K562 (cell line): Measurements from ENCODE around the gene IFI16. TPM values are rescaled to one million over a fixed set of nuclear protein-coding genes. Genes with fewer than 3 reads are reported as not detected.
A peak's percentile ranks its signal among the peaks of the same experiment; 100 is the strongest.

Experiments
- DLX4 ChIP-seq: fragments of 250-450 bp; sonication (Bioruptor Pico); IDR thresholded peaks from 2 replicates; pipeline ENCODE4 v1.6.1; 2021; ENCODE audit warnings: mild to moderate bottlenecking
- E2F3 ChIP-seq: fragments of 250-450 bp; sonication (Bioruptor Pico); IDR thresholded peaks from 2 replicates; pipeline ENCODE4 v1.4.0; 2020; ENCODE audit warnings: mild to moderate bottlenecking
- E4F1 ChIP-seq: fragments of 250-450 bp; sonication (Bioruptor Pico); IDR thresholded peaks from 2 replicates; pipeline ENCODE4 v1.5.0; 2021; ENCODE audit warnings: mild to moderate bottlenecking, borderline replicate concordance
- EP400 ChIP-seq: fragments of 450-650 bp; IDR thresholded peaks from 2 replicates; pipeline ENCODE4 v1.6.1; 2017; ENCODE audit warnings: antibody characterized with exemption, mild to moderate bottlenecking, moderate library complexity
- ETV5 ChIP-seq: sonication (generic); formaldehyde crosslinking; IDR thresholded peaks from 2 replicates; pipeline ENCODE4 v1.4.0; 2020; ENCODE audit warnings: low read depth, mild to moderate bottlenecking, missing genetic modification reagents
- ETV6 ChIP-seq, 3 experiments: fragments of 150-350 bp in 1 of 3; sonication (generic) in 1 of 3; formaldehyde crosslinking in 1 of 3; IDR thresholded peaks; 2 replicates each; pipeline versions ENCODE4 v1.6.1 to v1.8.0; 2014 to 2022; ENCODE audit warnings: borderline replicate concordance in 2 of 3, low read depth in 2 of 3, antibody characterized with exemption in 1 of 3, low read length in 1 of 3, mild to moderate bottlenecking in 1 of 3, missing genetic modification reagents in 1 of 3
- HNRNPUL1 ChIP-seq: fragments of 200-400 bp; formaldehyde crosslinking; IDR thresholded peaks from 2 replicates; pipeline ENCODE4 v1.6.1; 2017; ENCODE audit warnings: low read length
- ID3 ChIP-seq, 2 experiments: fragments of 250-450 bp in 1 of 2; fragments of 450-650 bp in 1 of 2; sonication (Bioruptor Pico) in 1 of 2; IDR thresholded peaks; 2 replicates each; pipeline versions ENCODE4 v1.6.1 to v1.8.0; 2016 to 2021; ENCODE audit warnings: mild to moderate bottlenecking in 2 of 2, moderate library complexity in 2 of 2, missing compliant biosample characterization in 1 of 2, missing genetic modification characterization in 1 of 2
- MEF2A ChIP-seq: IDR thresholded peaks from 2 replicates; pipeline ENCODE4 v1.6.1; 2011; ENCODE audit warnings: low read depth, mild to moderate bottlenecking, low read length, moderate library complexity; ENCODE audit not compliant: control insufficient read depth
- NR3C1 ChIP-seq: sonication (generic); formaldehyde crosslinking; IDR thresholded peaks from 2 replicates; pipeline ENCODE4 v1.8.1; 2022; ENCODE audit warnings: missing genetic modification reagents
- NRF1 ChIP-seq, 2 experiments: fragments of 450-650 bp; IDR thresholded peaks in 1 of 2; conservative IDR thresholded peaks in 1 of 2; 2 replicates each; pipeline ENCODE4 v1.6.1; 2014; ENCODE audit warnings: mild to moderate bottlenecking in 2 of 2
- PCBP1 ChIP-seq: fragments of 200-400 bp; formaldehyde crosslinking; IDR thresholded peaks from 2 replicates; pipeline ENCODE4 v1.6.1; 2018; ENCODE audit warnings: mild to moderate bottlenecking, low read depth, low read length; ENCODE audit not compliant: poor library complexity, severe bottlenecking
- PPARD ChIP-seq: fragments of 250-450 bp; sonication (Bioruptor Pico); IDR thresholded peaks from 2 replicates; pipeline ENCODE4 v1.8.0; 2022; ENCODE audit warnings: inconsistent platforms, mild to moderate bottlenecking, moderate library complexity
- TRIM24 ChIP-seq, 2 experiments: fragments of 450-650 bp; IDR thresholded peaks; 2 replicates each; pipeline ENCODE4 v1.6.1; 2016
- ZBTB12 ChIP-seq: fragments of 250-450 bp; sonication (Bioruptor Pico); IDR thresholded peaks from 2 replicates; pipeline ENCODE4 v1.4.0; 2020
- ZBTB49 ChIP-seq: sonication (generic); formaldehyde crosslinking; IDR thresholded peaks from 2 replicates; pipeline ENCODE4 v1.8.0; 2022; ENCODE audit warnings: missing genetic modification reagents, mild to moderate bottlenecking, borderline replicate concordance
- ZBTB8A ChIP-seq: fragments of 450-650 bp; IDR thresholded peaks from 2 replicates; pipeline ENCODE4 v1.6.1; 2018; ENCODE audit warnings: mild to moderate bottlenecking, moderate library complexity; ENCODE audit not compliant: partially characterized antibody
- ZKSCAN1 ChIP-seq: fragments of 150-350 bp; IDR thresholded peaks from 2 replicates; pipeline ENCODE4 v1.6.1; 2016; ENCODE audit warnings: low read depth, low read length
- ZNF124 ChIP-seq: sonication (generic); formaldehyde crosslinking; IDR thresholded peaks from 2 replicates; pipeline ENCODE4 v1.8.1; 2022; ENCODE audit warnings: missing genetic modification reagents
- ZNF583 ChIP-seq: fragments of 250-450 bp; sonication (Bioruptor Pico); IDR thresholded peaks from 2 replicates; pipeline ENCODE4 v1.4.0; 2020
- polyA plus RNA-seq, 8 experiments: library from polyadenylated mRNA; depleted of rRNA in 4 of 8; stranded (reverse) in 5 of 8; unstranded in 3 of 8; fragments of >200 nt; fragmentation: Nextera tagmentation in 2 of 8; fragmentation: Illumina TruSeq in 1 of 8; extraction: Ambion mirVana in 2 of 8; extraction: Trizol in 1 of 8; gene quantifications; 2 replicates each; pipeline versions ENCODE4 v1.2.1 to v1.2.3, GENCODE V29; 2011 to 2014; ENCODE audit warnings: inconsistent platforms in 1 of 8, missing spikeins in 1 of 8
- total RNA-seq, 7 experiments: library from RNA; depleted of rRNA in 6 of 7; stranded (reverse); fragments of >200 nt in 6 of 7; fragmentation: Illumina TruSeq in 2 of 7; extraction: Trizol in 2 of 7; gene quantifications; 2 replicates each; pipeline versions ENCODE4 v1.2.1 to v1.2.3, GENCODE V29; 2011 to 2021; ENCODE audit warnings: low replicate concordance in 1 of 7

IFI16 gene
- total and polyA plus RNA-seq, 9 of the 15 experiments (the other 6 are each of a cell fraction or from before 2014, with no cell fraction given) = 0.70 to 2.8 (median 1.6) TPM

DNA sequence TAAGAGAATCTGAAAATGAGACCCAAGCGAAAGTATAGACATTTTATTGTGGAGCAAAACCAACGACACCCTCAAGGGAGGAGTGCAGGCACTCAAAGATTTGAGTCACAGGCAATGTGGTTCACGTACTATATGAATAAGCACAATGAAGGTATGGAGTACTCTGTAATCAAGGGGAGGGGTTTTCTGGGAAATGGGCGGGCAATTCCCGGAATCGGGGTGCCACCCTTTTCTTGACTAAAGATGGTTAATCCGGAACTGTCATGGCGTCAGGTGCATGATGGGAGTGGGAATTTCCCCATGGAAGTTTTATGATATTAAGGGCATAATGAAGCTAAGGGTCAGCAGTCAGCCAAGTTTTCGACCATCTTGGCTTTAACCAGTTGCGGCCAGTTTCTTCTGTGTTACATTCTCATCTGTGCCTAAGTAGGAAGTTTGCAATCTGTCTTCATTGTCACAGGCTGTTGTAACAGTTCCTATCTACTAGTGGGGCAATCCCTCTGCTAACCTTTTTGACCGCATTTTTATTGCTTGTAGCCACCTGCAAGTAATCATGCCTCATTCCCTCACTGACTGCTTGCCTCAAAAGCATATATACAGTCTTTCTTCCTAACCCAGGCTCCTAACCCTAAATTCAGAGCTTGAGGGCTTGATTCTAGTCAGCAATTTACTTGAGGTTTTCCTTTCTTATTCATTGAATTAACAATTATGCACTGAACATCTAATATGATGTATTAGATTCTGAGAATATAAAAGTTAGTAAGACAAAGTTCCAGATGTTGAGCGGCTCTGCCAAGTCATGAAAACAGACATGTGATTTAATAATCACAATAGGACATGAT lies 67.6 kb downstream of the IFI16 start (continued):
- TF ChIP-seq ID3 (CRISPR knock-in tag; IDR thresholded peaks at IDR 0.05) = no peak
- TF ChIP-seq ID3 (tag; IDR thresholded peaks at IDR 0.05) = peak; percentile 59
- 0 out of 2 replicates have a peak, but pooled peaks have one; percentile 7 for TF ChIP-seq ZBTB12
- TF ChIP-seq ZNF124 = no peak
- TF ChIP-seq NR3C1 = no peak
- TF ChIP-seq TRIM24 (IDR thresholded peaks at IDR 0.05) = peak; percentile 18 to 54; a peak in 2 of 4 replicates
- no peak for TF ChIP-seq ZBTB49 (CRISPR knock-in tag)
- TF ChIP-seq E4F1 (CRISPR knock-in tag) = no peak
- TF ChIP-seq DLX4 = no peak
- no peak for TF ChIP-seq PCBP1
- no peak for TF ChIP-seq ETV5
- TF ChIP-seq ZKSCAN1 = no peak
- no peak for TF ChIP-seq MEF2A
- TF ChIP-seq HNRNPUL1 = no peak
- TF ChIP-seq PPARD (CRISPR knock-in tag) = no peak
- no peak; a peak in 1 of 4 replicates for TF ChIP-seq NRF1 (conservative IDR thresholded peaks at IDR 0.05 in 1 of 2, IDR thresholded peaks at IDR 0.05 in 1 of 2)
- TF ChIP-seq ETV6 (IDR thresholded peaks at IDR 0.05; ENCODE audit: borderline replicate concordance in 1 of 2, low read depth in 2 of 2, low read length in 1 of 2) = no peak
- TF ChIP-seq ETV6 (CRISPR knock-in tag; IDR thresholded peaks at IDR 0.05; ENCODE audit: borderline replicate concordance) = no peak
- no peak for TF ChIP-seq E2F3 (CRISPR knock-in tag)
- TF ChIP-seq EP400 = peak; percentile 39
- TF ChIP-seq ZBTB8A = no peak
- no peak for TF ChIP-seq ZNF583 (CRISPR knock-in tag)
